H1 (cell line): ENCODE results near the gene TP53I13. TPM values are rescaled to one million over a fixed set of nuclear protein-coding genes. Genes with fewer than 3 reads are reported as not detected.

Experiments
- ASH2L ChIP-seq: fragments of 200-600, 300-600 bp; sonication (generic); IDR thresholded peaks from one replicate; pipeline ENCODE4 v1.7.1; 2017; ENCODE audit warnings: low read length
- BACH1 ChIP-seq: IDR thresholded peaks from 2 replicates; pipeline ENCODE4 v1.6.1; 2012; ENCODE audit warnings: low read length, improper control_type of control experiment
- BRCA1 ChIP-seq: IDR thresholded peaks from 2 replicates; pipeline ENCODE4 v1.6.1; 2012; ENCODE audit warnings: low read depth, low read length, improper control_type of control experiment
- CEBPB ChIP-seq: IDR thresholded peaks from 2 replicates; pipeline ENCODE4 v1.6.1; 2012; ENCODE audit warnings: low read depth, low read length
- EZH2 ChIP-seq: fragments of 200-600 bp; sonication (generic); IDR thresholded peaks from 2 replicates; pipeline ENCODE4 v1.7.1; 2012; ENCODE audit warnings: low read depth, mild to moderate bottlenecking, moderate library complexity, low read length, inconsistent platforms; ENCODE audit not compliant: severe bottlenecking
- GTF2F1 ChIP-seq: IDR thresholded peaks from 2 replicates; pipeline ENCODE4 v1.6.1; 2012; ENCODE audit warnings: low read depth, low read length, improper control_type of control experiment, borderline replicate concordance
- JUND ChIP-seq: IDR thresholded peaks from 2 replicates; pipeline ENCODE4 v1.6.1; 2011; ENCODE audit warnings: mild to moderate bottlenecking, improper control_type of control experiment, low read length
- KDM1A ChIP-seq: fragments of 200-600, 300-600 bp; sonication (generic); IDR thresholded peaks from 2 replicates; pipeline ENCODE4 v1.7.1; 2016; ENCODE audit warnings: mild to moderate bottlenecking, low read length, borderline replicate concordance
- KDM4A ChIP-seq: IDR thresholded peaks from one replicate; pipeline ENCODE4 v1.7.1; 2012; ENCODE audit warnings: low read depth, mild to moderate bottlenecking, moderate library complexity, low read length, inconsistent platforms; ENCODE audit not compliant: severe bottlenecking
- KDM5A ChIP-seq: fragments of 200-600 bp; IDR thresholded peaks from 2 replicates; pipeline ENCODE4 v1.7.1; 2012; ENCODE audit warnings: mild to moderate bottlenecking, low read length, inconsistent platforms, mixed read lengths
- NANOG ChIP-seq: IDR thresholded peaks from 2 replicates; pipeline ENCODE4 v1.6.1; 2011; ENCODE audit warnings: low read length, low read depth, mild to moderate bottlenecking, inconsistent platforms; ENCODE audit not compliant: insufficient read depth, poor library complexity, severe bottlenecking
- NRF1 ChIP-seq: IDR thresholded peaks from 2 replicates; pipeline ENCODE4 v1.6.1; 2011; ENCODE audit warnings: mild to moderate bottlenecking, low read depth, low read length, improper control_type of control experiment
- PHF8 ChIP-seq: fragments of 200-600 bp; sonication (generic); conservative IDR thresholded peaks from 2 replicates; pipeline ENCODE4 v1.7.1; 2012; ENCODE audit warnings: low read depth, mild to moderate bottlenecking, inconsistent platforms, low read length, moderate library complexity
- POLR2AphosphoS5 ChIP-seq: IDR thresholded peaks from 2 replicates; pipeline ENCODE4 v1.6.1; 2011; ENCODE audit warnings: low read depth, low read length
- POU5F1 ChIP-seq: IDR thresholded peaks from 2 replicates; pipeline ENCODE4 v1.6.1; 2011; ENCODE audit warnings: low read depth, mild to moderate bottlenecking, low read length, moderate library complexity
- RBBP5 ChIP-seq: IDR thresholded peaks from 2 replicates; pipeline ENCODE4 v1.7.1; 2012; ENCODE audit warnings: low read depth, mild to moderate bottlenecking, inconsistent platforms, low read length, moderate library complexity, borderline replicate concordance
- SIX5 ChIP-seq: IDR thresholded peaks from 2 replicates; pipeline ENCODE4 v1.6.1; 2011; ENCODE audit warnings: mild to moderate bottlenecking, low read depth, low read length
- SP2 ChIP-seq: IDR thresholded peaks from 2 replicates; pipeline ENCODE4 v1.6.1; 2012; ENCODE audit warnings: mild to moderate bottlenecking, low read length, inconsistent platforms
- SP4 ChIP-seq: IDR thresholded peaks from 2 replicates; pipeline ENCODE4 v1.6.1; 2012; ENCODE audit warnings: low read length, inconsistent platforms
- TAF7 ChIP-seq: optimal IDR thresholded peaks from 2 replicates; pipeline ENCODE3; 2011; ENCODE audit warnings: low read depth, mild to moderate bottlenecking, inconsistent platforms, low read length, moderate library complexity, borderline replicate concordance
- TCF12 ChIP-seq: IDR thresholded peaks from 2 replicates; pipeline ENCODE4 v1.6.1; 2011; ENCODE audit warnings: low read depth, mild to moderate bottlenecking, low read length
- YY1 ChIP-seq: IDR thresholded peaks from 2 replicates; pipeline ENCODE4 v1.6.1; 2011; ENCODE audit warnings: low read depth, mild to moderate bottlenecking, low read length
- ZNF274 ChIP-seq: IDR thresholded peaks from 2 replicates; pipeline ENCODE4 v1.7.0; 2012; ENCODE audit warnings: low read length, borderline replicate concordance; ENCODE audit errors: extremely low read depth
- polyA plus RNA-seq, 7 experiments: library from polyadenylated mRNA; depleted of rRNA in 3 of 7; stranded (reverse) in 5 of 7; unstranded in 2 of 7; fragments of >200 nt in 5 of 7; fragments of 200-250 nt in 2 of 7; gene quantifications; 1 replicate in 5 of 7; 2 replicates in 1 of 7; 4 replicates in 1 of 7; pipeline versions ENCODE4 v1.2.1 to v1.2.3, GENCODE V29; 2011 to 2013; ENCODE audit warnings: missing spikeins in 2 of 7, mixed read lengths in 2 of 7
- total RNA-seq: library from RNA; stranded (reverse); fragmentation: NEBNext Ultra II Directional; extraction: Animal tissue kit (Norgen Biotek cat#: 25700); gene quantifications from 2 replicates; pipeline ENCODE4 v1.2.1, GENCODE V29; 2021
- TF ChIP-seq, protein P1 (sequence below): IDR thresholded peaks from 2 replicates; pipeline ENCODE4 v1.6.1; 2011; ENCODE audit warnings: low read depth, mild to moderate bottlenecking, low read length; ENCODE audit not compliant: insufficient read depth
- TF ChIP-seq, protein P2 (sequence below): IDR thresholded peaks from 2 replicates; pipeline ENCODE4 v1.6.1; 2012; ENCODE audit warnings: inconsistent platforms

Gene TP53I13
- total and polyA plus RNA-seq, 2 of the 8 experiments (the other 6 are each of a cell fraction or from before 2014, with no cell fraction given), result 22.4 to 35.7 TPM

DNA sequence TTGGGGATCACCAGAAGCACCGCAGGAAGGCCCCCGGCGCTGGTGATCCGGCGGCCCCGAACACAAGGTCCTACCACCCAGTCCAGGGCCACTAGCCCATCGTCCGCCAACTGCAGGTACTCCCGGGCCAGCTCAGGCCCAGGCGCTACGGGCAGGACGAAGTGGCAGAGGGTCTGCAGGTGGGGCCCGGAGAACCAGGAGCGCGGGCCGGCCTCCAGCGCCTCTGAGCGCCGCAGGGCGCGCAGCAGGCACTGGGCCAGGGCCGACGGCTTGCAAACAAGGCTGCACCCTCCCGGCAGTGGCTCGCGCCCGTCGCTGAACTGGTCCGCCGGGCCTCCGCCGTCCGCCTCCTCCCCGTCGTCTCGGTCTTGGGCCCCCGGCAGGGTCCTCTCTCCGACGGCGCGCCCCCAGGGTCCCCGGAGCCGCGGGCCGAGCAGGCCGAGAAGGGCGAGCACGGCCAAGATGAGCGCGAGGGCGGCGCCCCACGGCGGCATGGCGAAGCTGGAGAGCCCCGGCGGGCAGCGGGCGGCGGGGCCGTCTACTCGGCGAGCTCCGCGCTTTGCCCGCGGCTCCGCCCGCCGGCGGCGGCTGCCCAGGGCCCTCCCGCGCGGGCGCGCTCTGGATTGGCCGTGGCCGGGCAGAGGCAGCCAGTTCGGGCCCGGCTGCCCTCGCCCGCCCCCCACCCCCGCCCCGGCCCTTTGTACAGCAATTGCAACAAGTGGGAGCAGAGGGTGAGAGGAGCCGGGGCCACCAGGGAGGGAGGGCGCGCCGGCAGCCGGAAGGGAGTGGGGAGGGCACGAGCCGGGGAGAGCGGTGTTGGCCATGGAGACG lies 1.8 kb upstream of the TP53I13 start, which contains the start of gene ABHD15 (continued):
- TF ChIP-seq BRCA1 (no peak), ZNF274 (no peak), GTF2F1 (no peak), NRF1 (no peak), NANOG (no peak), TAF7 (no peak), POU5F1 (no peak), ASH2L (peak; percentile 26), SIX5 (no peak), YY1 (no peak), POLR2AphosphoS5 (no peak), JUND (no peak), RBBP5 (no peak), TCF12 (no peak), KDM1A (no peak; the same call in 1 of the 2 replicates), EZH2 (peak; percentile 46), SP2 (no peak), PHF8 (no peak), KDM5A (no peak), KDM4A (peak; percentile 63), BACH1 (no peak), CEBPB (no peak), SP4 (no peak)
- TF ChIP-seq, protein P1, sequence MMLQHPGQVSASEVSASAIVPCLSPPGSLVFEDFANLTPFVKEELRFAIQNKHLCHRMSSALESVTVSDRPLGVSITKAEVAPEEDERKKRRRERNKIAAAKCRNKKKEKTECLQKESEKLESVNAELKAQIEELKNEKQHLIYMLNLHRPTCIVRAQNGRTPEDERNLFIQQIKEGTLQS, result no peak
- TF ChIP-seq, protein P2, sequence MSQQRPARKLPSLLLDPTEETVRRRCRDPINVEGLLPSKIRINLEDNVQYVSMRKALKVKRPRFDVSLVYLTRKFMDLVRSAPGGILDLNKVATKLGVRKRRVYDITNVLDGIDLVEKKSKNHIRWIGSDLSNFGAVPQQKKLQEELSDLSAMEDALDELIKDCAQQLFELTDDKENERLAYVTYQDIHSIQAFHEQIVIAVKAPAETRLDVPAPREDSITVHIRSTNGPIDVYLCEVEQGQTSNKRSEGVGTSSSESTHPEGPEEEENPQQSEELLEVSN, result no peak
